ENCODE results near the gene SLC12A9.
"Not testable (repeated sequence)": the region's sequence is repeated elsewhere in the genome, so short reads cannot be mapped to it uniquely, and the experiment has no call there.

Gene SLC12A9

GRCh38 chr7:100825751-100826513 is 26.6 kb upstream of the SLC12A9 start:
- no peak for DNase-seq

GRCh38 chr7:100826514-100827329 is 25.8 kb upstream of the SLC12A9 start:
- DNase-seq = no peak

GRCh38 chr7:100827330-100828226 is 24.9 kb upstream of the SLC12A9 start, which contains the start of gene EPHB4:
TSS of gene EPHB4 (minus strand) at chr7:100827523. CDS start at chr7:100827030, 493 bp downstream.
- no peak for DNase-seq

GRCh38 chr7:100829150-100829716 is 23.3 kb upstream of the SLC12A9 start:
- no peak for DNase-seq

- no peak for DNase-seq
These were observed 22.1 kb upstream of the SLC12A9 start for GRCh38 chr7:100830396-100830795.

- DNase-seq = no peak
These were observed 20.3 kb upstream of the SLC12A9 start for GRCh38 chr7:100832281-100832633.

GRCh38 chr7:100835903-100836811 is 16.4 kb upstream of the SLC12A9 start:
- no peak for DNase-seq

- no peak for DNase-seq
These were observed 15.8 kb upstream of the SLC12A9 start for GRCh38 chr7:100836812-100837098.

- DNase-seq = peak; percentile 81
These were observed 15.2 kb upstream of the SLC12A9 start for GRCh38 chr7:100837099-100837836.

GRCh38 chr7:100839361-100839760 is 13.2 kb upstream of the SLC12A9 start:
- no peak for DNase-seq

GRCh38 chr7:100840470-100841100 is 11.9 kb upstream of the SLC12A9 start:
- no peak for DNase-seq

GRCh38 chr7:100847360-100847759 is 5.2 kb upstream of the SLC12A9 start:
- no peak for DNase-seq

GRCh38 chr7:100854146-100854895 is 1.8 kb downstream of the SLC12A9 start:
- no peak for DNase-seq

GRCh38 chr7:100854899-100855298 is 2.4 kb downstream of the SLC12A9 start:
- DNase-seq = not testable (repeated sequence)

GRCh38 chr7:100855515-100855914 is 3.0 kb downstream of the SLC12A9 start:
- no peak for DNase-seq

GRCh38 chr7:100856871-100857282 is 4.4 kb downstream of the SLC12A9 start:
- no peak for DNase-seq

- no peak for DNase-seq
These were observed 7.3 kb downstream of the SLC12A9 start for GRCh38 chr7:100859856-100860255.

- no peak for DNase-seq
These were observed 8.4 kb downstream of the SLC12A9 start for GRCh38 chr7:100860702-100861615.

- DNase-seq = no peak
These were observed 9.1 kb downstream of the SLC12A9 start for GRCh38 chr7:100861616-100861985.
